Activated CD4-positive, alpha-beta T cell treated with anti-CD3 and anti-CD28 coated beads, Interleukin-2, amount 10 ng/mL, durations not matched to agents 7 days and 5 days (primary cell): Measurements from ENCODE around the gene SHISA9. TPM values are rescaled to one million over a fixed set of nuclear protein-coding genes. Genes with fewer than 3 reads are reported as not detected.

Source experiments
- CTCF ChIA-PET: fragments of 350-600 bp; sonication (Branson Sonifier 250); formaldehyde crosslinking; loops from one replicate; lab custom pipeline; 2021; ENCODE audit warnings: antibody characterized with exemption; lab: Charles Lee
- POLR2A ChIA-PET: fragments of 350-600 bp; sonication (Branson Sonifier 250); formaldehyde crosslinking; loops from one replicate; lab custom pipeline; 2021; ENCODE audit warnings: antibody characterized with exemption; lab: Charles Lee
- DNase-seq: peaks from one replicate; pipeline ENCODE4 v3.0.0-alpha.2; 2020
- H3K27ac Mint-ChIP-seq: one replicate; pipeline ENCODE4 v1.8.0; 2021; ENCODE audit warnings: mild to moderate bottlenecking, moderate library complexity, mixed read lengths
- H3K27me3 Mint-ChIP-seq: one replicate; pipeline ENCODE4 v1.8.0; 2021; ENCODE audit warnings: mixed read lengths
- H3K36me3 Mint-ChIP-seq: one replicate; pipeline ENCODE4 v1.8.0; 2021; ENCODE audit warnings: low read depth, mixed read lengths
- H3K4me1 Mint-ChIP-seq: one replicate; pipeline ENCODE4 v1.8.0; 2021; ENCODE audit warnings: mixed read lengths
- H3K4me3 Mint-ChIP-seq: one replicate; pipeline ENCODE4 v1.8.0; 2021; ENCODE audit warnings: mild to moderate bottlenecking, moderate library complexity, mixed read lengths
- H3K9me3 Mint-ChIP-seq: one replicate; pipeline ENCODE4 v1.8.0; 2021; ENCODE audit warnings: mixed read lengths
- total RNA-seq, 2 experiments: library from RNA; stranded (reverse); gene quantifications; one replicate each; pipeline ENCODE4 v1.2.3, GENCODE V29; 2021

The SHISA9 gene
- total RNA-seq, 2 experiments from 2014 or later: 0.04 TPM; not detected in 1

GRCh38 chr16:13018026-13018425 lies 116.6 kb downstream of the SHISA9 start:
- Mint-ChIP-seq H3K9me3 (peaks cover 2% of the 10 kb centered on the region), H3K27me3 (no peaks in the 10 kb centered on the region), H3K4me3 (no peak overlapping the region), H3K27ac (no peak overlapping the region), H3K4me1 (no peaks in the 10 kb centered on the region), H3K36me3 (no peaks in the 10 kb centered on the region)
- no peak for DNase-seq
- POLR2A ChIA-PET: no interaction called here
- CTCF ChIA-PET: interaction anchor here (1.3 kb wide), 1 partner anchor 9 kb away, joined by 3 read pairs; no protein-coding TSS in a partner anchor

DNA sequence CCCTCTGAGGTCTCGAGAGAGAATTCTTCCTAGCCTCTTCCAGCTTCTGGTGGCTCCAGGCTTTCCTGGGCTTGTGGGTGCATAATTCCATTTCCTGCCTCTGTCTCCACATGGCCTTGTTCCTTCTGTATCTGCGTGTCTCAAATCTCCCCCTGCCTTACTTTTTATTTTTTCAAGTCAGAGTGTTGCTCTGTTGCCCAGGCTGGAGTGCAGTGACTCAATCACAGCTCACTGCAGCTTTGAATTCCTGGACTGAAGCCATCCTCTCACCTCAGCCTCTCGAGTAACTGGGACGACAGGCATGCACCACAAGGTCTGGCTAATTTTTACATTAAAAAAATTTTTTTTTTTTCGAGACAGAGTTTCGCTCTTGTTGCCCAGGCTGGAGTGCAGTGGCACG lies 120.6 kb downstream of the SHISA9 start:
- Mint-ChIP-seq H3K27me3 (no peaks in the 10 kb centered on the region), H3K4me1 (no peaks in the 10 kb centered on the region), H3K9me3 (peaks cover 5% of the 10 kb centered on the region), H3K27ac (no peak overlapping the region), H3K4me3 (no peak overlapping the region), H3K36me3 (no peaks in the 10 kb centered on the region)
- DNase-seq: no peak
- CTCF ChIA-PET: no interaction called here
- POLR2A ChIA-PET: no interaction called here

DNA sequence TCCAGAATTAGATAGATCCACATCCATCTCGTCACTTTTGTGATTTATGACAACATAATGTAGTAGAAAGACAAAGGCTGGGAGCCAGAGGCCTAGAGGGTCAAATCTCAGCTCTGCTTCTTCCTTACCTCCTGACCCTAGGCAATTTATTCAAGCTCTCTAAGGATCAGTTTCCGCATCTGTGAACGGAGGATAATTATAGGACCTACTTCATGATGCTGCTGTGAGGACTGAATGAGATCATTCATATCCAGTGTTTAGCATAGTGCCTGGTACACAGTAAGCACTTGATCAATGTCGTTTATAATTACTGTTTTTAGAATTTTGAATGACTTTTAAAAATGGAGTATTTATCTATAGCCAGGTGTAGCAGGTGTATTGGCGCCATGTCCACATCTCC lies 128.4 kb downstream of the SHISA9 start:
- no peak for DNase-seq
- Mint-ChIP-seq H3K9me3 (peaks cover 15% of the 10 kb centered on the region), H3K27ac (no peak overlapping the region), H3K4me3 (no peak overlapping the region), H3K27me3 (no peaks in the 10 kb centered on the region), H3K36me3 (no peaks in the 10 kb centered on the region), H3K4me1 (no peaks in the 10 kb centered on the region)
- ChIA-PET POLR2A (no interaction called here), CTCF (no interaction called here)

DNA sequence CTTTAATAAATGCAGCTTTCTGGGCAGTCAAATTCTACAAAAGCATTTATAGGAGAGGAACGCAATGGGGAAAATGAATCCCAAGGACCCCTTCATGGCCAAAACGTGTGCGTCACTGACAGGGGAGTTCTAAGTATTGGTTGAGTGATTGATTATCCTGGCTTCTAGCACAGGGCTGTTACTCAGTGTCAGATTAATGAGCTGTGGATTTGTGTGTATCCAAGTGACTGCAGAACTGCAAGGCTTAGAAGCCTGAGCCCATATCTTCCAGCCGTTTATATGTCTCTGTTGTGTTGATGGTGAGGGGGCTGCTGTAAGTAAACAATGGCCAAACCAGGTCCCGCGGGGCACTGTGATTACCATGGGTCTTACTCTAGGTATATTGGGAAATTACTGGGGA lies 129.4 kb downstream of the SHISA9 start:
- DNase-seq: no peak
- ChIA-PET POLR2A (no interaction called here), CTCF (no interaction called here)
- H3K9me3 Mint-ChIP-seq: peaks cover 15% of the 10 kb centered on the region
- no peak overlapping the region for H3K4me3 Mint-ChIP-seq
- no peaks in the 10 kb centered on the region for H3K36me3 Mint-ChIP-seq
- no peaks in the 10 kb centered on the region for H3K27me3 Mint-ChIP-seq
- no peaks in the 10 kb centered on the region for H3K4me1 Mint-ChIP-seq
- no peak overlapping the region for H3K27ac Mint-ChIP-seq

DNA sequence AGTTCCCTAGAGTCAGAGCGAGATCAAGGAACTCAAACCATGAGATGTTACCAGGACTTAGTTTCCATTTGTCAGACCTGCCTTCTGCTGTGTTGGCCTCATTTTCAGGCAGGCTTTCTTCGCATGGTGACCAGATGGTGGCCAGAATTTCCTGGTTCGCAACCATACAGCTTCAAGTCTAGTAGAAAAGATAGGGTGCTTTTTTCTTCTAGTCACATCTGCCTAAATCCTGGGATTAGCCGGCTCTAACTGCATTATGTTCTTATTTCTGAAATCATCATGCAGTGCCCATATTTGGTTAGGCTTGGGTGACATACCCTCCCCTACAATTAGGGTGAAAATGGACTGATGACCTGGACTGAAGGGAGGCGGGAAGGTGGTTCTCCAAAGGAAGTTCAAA lies 131.5 kb downstream of the SHISA9 start:
- POLR2A ChIA-PET: no interaction called here
- Mint-ChIP-seq H3K36me3 (no peaks in the 10 kb centered on the region), H3K27ac (no peak overlapping the region), H3K4me3 (no peak overlapping the region), H3K9me3 (peaks cover 8% of the 10 kb centered on the region), H3K27me3 (no peaks in the 10 kb centered on the region), H3K4me1 (no peaks in the 10 kb centered on the region)
- CTCF ChIA-PET: interaction anchor here (0.6 kb wide), 1 partner anchor 738 kb away, joined by 6 read pairs; no protein-coding TSS in a partner anchor
- DNase-seq: no peak

- Mint-ChIP-seq H3K9me3 (peaks cover 8% of the 10 kb centered on the region), H3K36me3 (no peaks in the 10 kb centered on the region), H3K27ac (no peak overlapping the region), H3K4me1 (no peaks in the 10 kb centered on the region), H3K27me3 (no peaks in the 10 kb centered on the region), H3K4me3 (no peak overlapping the region)
- POLR2A ChIA-PET: no interaction called here
- peak; percentile 60 for DNase-seq
- CTCF ChIA-PET: no interaction called here
Measured at GRCh38 chr16:13036600-13036999, 135.2 kb downstream of the SHISA9 start.

DNA sequence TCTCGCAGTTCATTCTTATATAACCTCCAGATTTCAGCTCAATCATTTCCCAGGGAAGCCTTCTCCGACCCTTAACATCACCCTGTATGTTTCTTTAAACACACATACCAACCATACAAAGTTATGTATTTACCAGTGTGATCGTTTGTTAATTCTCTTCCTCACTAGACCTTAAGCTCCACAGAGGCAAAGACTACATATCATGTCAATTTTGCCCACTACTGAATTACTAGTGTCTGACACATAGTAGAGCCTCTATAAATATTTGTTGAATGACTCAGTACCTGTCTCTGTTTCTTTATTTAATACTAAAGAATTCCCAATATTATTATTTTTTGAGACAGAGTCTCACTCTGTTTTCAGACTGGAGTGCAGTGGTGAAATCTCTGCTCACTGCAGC lies 137.2 kb downstream of the SHISA9 start:
- Mint-ChIP-seq H3K36me3 (no peaks in the 10 kb centered on the region), H3K27me3 (no peaks in the 10 kb centered on the region), H3K27ac (no peak overlapping the region), H3K4me1 (no peaks in the 10 kb centered on the region), H3K9me3 (peaks cover 6% of the 10 kb centered on the region), H3K4me3 (no peak overlapping the region)
- ChIA-PET CTCF (no interaction called here), POLR2A (no interaction called here)
- DNase-seq: no peak

DNA sequence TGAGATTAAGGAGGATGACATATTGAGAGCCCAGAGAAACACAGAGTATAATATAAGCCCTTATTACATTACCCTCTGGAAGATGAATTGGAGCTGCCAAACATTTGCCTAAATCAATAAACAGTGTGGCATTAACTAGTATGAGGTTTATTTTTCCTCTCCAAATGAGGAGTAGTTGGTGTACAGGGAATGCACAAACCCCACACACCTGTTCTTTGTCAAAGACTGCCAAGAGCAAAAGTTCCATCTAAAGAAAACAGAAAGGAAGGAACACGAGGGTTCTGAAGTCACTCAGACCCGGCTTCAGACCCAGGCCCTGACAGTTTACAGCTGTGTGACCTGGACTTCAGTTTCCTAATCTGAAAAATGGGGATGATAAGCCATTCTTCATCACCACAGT lies 138.1 kb downstream of the SHISA9 start:
- no peak for DNase-seq
- ChIA-PET POLR2A (no interaction called here), CTCF (no interaction called here)
- Mint-ChIP-seq H3K4me1 (no peaks in the 10 kb centered on the region), H3K9me3 (peaks cover 8% of the 10 kb centered on the region), H3K27me3 (no peaks in the 10 kb centered on the region), H3K36me3 (no peaks in the 10 kb centered on the region), H3K27ac (no peak overlapping the region), H3K4me3 (no peak overlapping the region)

DNA sequence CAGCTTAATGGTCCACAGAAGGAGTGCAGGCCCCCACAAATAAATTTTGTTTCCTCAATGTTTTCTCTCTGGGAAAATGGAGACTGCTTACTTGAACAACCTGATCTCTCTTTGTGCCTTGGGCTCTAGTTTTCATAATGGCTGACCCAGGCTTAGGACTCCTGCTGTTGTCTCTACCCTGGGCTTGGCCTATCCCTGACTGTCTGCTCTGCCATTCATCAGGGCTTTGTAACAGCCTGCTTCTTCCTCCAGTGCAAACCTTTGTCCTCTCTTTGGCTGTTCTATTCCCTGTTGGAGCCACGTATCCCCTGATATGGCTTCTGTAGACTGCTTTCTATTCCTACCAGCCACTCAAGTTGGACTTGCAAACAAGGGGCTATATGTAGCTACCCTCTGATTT lies 139.8 kb downstream of the SHISA9 start:
- Mint-ChIP-seq H3K27me3 (no peaks in the 10 kb centered on the region), H3K4me3 (no peak overlapping the region), H3K36me3 (no peaks in the 10 kb centered on the region), H3K4me1 (no peaks in the 10 kb centered on the region), H3K9me3 (peaks cover 7% of the 10 kb centered on the region), H3K27ac (no peak overlapping the region)
- POLR2A ChIA-PET: no interaction called here
- DNase-seq: no peak
- CTCF ChIA-PET: no interaction called here

- ChIA-PET CTCF (no interaction called here), POLR2A (no interaction called here)
- H3K9me3 Mint-ChIP-seq: peaks cover 5% of the 10 kb centered on the region
- H3K36me3 Mint-ChIP-seq: no peaks in the 10 kb centered on the region
- H3K4me1 Mint-ChIP-seq: no peaks in the 10 kb centered on the region
- H3K27ac Mint-ChIP-seq: no peak overlapping the region
- H3K27me3 Mint-ChIP-seq: no peaks in the 10 kb centered on the region
- H3K4me3 Mint-ChIP-seq: no peak overlapping the region
- no peak for DNase-seq
Measured at GRCh38 chr16:13041646-13042290, 140.4 kb downstream of the SHISA9 start.

DNA sequence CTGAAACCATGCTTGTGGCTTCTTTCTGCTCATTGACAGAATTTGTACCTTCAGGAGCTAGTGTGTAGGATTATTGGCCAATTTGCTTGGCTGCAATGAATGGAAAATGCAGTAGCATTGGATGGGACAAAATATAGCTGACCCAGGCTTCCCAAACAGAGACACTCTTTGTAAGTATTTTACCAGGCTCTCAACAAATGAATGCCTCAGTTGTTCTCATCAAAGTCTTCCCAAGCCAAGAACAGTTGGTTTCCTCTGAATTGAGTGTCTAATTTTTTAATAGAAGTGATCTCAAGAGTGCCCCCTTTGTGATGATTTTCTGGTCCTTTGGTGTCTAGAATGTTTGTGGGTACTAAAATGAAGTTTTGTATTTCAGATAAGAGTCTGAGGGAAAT lies 140.9 kb downstream of the SHISA9 start:
- Mint-ChIP-seq H3K9me3 (peaks cover 5% of the 10 kb centered on the region), H3K27ac (no peak overlapping the region), H3K36me3 (no peaks in the 10 kb centered on the region), H3K27me3 (no peaks in the 10 kb centered on the region), H3K4me3 (no peak overlapping the region), H3K4me1 (no peaks in the 10 kb centered on the region)
- ChIA-PET CTCF (no interaction called here), POLR2A (no interaction called here)
- no peak for DNase-seq

DNA sequence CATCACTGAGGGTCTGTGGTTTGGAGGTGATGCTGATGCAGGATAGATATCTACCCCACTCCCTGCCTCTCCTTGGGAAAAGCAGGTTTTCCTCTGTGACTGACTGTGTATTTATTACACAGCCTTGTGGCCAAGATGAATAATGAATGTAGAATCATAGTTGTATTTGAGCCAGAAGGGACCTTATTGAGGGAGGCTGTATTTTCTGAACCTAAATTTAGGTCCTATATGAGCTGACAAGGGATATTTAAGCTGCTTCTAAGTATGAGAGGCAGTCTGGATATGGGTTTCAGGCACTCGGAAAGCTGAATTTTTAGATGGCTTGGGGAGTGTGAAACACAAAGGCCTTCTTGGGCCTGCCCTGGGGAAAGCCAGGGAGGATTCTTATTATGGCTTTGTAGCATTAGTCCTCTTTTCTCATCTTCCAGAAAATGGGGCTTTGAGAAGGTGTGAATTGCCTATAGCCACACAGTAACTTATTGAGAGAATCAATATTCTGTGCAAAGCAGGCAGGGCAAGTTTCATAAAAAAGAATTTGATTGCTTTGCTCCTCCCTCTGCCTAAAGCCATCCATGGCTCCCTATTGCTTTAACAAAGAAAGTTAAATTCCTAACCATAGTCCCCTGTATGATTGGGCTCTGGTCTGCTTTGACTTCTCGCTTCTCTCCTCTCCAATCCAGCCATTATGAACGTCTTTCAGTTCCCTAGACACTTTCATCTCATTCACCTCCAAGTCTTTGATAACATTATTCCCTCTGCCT lies 144.8 kb downstream of the SHISA9 start:
- Mint-ChIP-seq H3K9me3 (peaks cover 7% of the 10 kb centered on the region), H3K27me3 (no peaks in the 10 kb centered on the region), H3K27ac (no peak overlapping the region), H3K36me3 (no peaks in the 10 kb centered on the region), H3K4me1 (no peaks in the 10 kb centered on the region), H3K4me3 (no peak overlapping the region)
- ChIA-PET CTCF (no interaction called here), POLR2A (no interaction called here)
- no peak for DNase-seq

- H3K27me3 Mint-ChIP-seq: no peaks in the 10 kb centered on the region
- H3K27ac Mint-ChIP-seq: no peak overlapping the region
- no peak for DNase-seq
- no peaks in the 10 kb centered on the region for H3K4me1 Mint-ChIP-seq
- H3K4me3 Mint-ChIP-seq: no peak overlapping the region
- no peaks in the 10 kb centered on the region for H3K36me3 Mint-ChIP-seq
- ChIA-PET POLR2A (no interaction called here), CTCF (no interaction called here)
- H3K9me3 Mint-ChIP-seq: peaks cover 7% of the 10 kb centered on the region
Measured at GRCh38 chr16:13047276-13047675, 145.9 kb downstream of the SHISA9 start.
